ENCODE data around the gene HDAC11.
A peak's percentile ranks its signal among the peaks of the same experiment; 100 is the strongest.

HDAC11 gene

GRCh38 chr3:13491206-13491974 lies 11.3 kb downstream of the HDAC11 start:
- ChIA-PET CTCF (interaction anchor here (0.7 to 4.2 kb wide), 8 partner anchors 8 to 167 kb away, joined by 3 to 97 read pairs (median 4); no protein-coding TSS in a partner anchor), POLR2A (no interaction called here)
- DNase-seq (ENCODE audit: low read depth, low spot score): no peak
- TF ChIP-seq, protein P1, sequence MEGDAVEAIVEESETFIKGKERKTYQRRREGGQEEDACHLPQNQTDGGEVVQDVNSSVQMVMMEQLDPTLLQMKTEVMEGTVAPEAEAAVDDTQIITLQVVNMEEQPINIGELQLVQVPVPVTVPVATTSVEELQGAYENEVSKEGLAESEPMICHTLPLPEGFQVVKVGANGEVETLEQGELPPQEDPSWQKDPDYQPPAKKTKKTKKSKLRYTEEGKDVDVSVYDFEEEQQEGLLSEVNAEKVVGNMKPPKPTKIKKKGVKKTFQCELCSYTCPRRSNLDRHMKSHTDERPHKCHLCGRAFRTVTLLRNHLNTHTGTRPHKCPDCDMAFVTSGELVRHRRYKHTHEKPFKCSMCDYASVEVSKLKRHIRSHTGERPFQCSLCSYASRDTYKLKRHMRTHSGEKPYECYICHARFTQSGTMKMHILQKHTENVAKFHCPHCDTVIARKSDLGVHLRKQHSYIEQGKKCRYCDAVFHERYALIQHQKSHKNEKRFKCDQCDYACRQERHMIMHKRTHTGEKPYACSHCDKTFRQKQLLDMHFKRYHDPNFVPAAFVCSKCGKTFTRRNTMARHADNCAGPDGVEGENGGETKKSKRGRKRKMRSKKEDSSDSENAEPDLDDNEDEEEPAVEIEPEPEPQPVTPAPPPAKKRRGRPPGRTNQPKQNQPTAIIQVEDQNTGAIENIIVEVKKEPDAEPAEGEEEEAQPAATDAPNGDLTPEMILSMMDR (IDR thresholded peaks at IDR 0.05; ENCODE audit: insufficient read depth, low read length, missing control alignments): no peak
- H3K4me3 ChIP-seq (ENCODE audit: low read depth, low read length): no peak overlapping the region

DNA sequence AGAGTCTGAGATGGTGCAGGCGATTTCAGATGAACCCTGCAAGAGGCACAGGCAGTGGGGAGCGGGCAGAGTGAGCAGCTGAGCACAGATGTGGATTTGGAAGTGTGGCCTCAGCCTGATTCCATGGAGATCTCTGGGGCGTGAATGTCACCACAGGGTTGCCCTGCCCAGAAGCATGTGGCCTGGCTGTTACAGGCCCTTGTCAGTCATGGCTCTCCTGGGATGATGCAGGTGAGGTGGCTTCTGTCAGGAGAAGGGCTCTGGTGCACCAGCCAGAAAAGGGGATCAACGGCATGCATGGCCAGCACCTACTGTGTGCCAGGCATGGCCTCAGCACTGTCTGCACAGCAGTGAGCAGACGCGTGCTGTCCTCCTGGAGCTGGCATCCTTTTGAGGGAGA lies 11.9 kb downstream of the HDAC11 start:
- CTCF ChIA-PET: interaction anchor here (1.1 to 4.2 kb wide), 4 partner anchors 9 to 164 kb away, joined by 4 to 97 read pairs (median 14); no protein-coding TSS in a partner anchor
- TF ChIP-seq, protein P1 (IDR thresholded peaks at IDR 0.05; ENCODE audit: insufficient read depth, low read length, missing control alignments): no peak
- POLR2A ChIA-PET: no interaction called here
- no peak for DNase-seq (ENCODE audit: low read depth, low spot score)
- H3K4me3 ChIP-seq (ENCODE audit: low read depth, low read length): no peak overlapping the region

- POLR2A ChIA-PET: no interaction called here
- no peak for DNase-seq (ENCODE audit: low read depth, low spot score)
- TF ChIP-seq, protein P1 (IDR thresholded peaks at IDR 0.05; ENCODE audit: insufficient read depth, low read length, missing control alignments): no peak
- no peak overlapping the region for H3K4me3 ChIP-seq (ENCODE audit: low read depth, low read length)
- CTCF ChIA-PET: interaction anchor here (4.1 to 4.2 kb wide), 2 partner anchors 157 to 163 kb away, joined by 23 to 97 read pairs; no protein-coding TSS in a partner anchor
Observed at GRCh38 chr3:13492976-13493866, 13.1 kb downstream of the HDAC11 start.

- no peak overlapping the region for H3K4me3 ChIP-seq (ENCODE audit: low read depth, low read length)
- ChIA-PET POLR2A (interaction anchor here (1.2 kb wide), 1 partner anchor 154 kb away, joined by 3 read pairs; no protein-coding TSS in a partner anchor), CTCF (interaction anchor here (0.7 to 24.2 kb wide), 9 partner anchors 11 to 402 kb away, joined by 3 to 1252 read pairs (median 5); partner anchors contain the start of gene HDAC11)
- no peak for DNase-seq (ENCODE audit: low read depth, low spot score)
- TF ChIP-seq, protein P1 (IDR thresholded peaks at IDR 0.05; ENCODE audit: insufficient read depth, low read length, missing control alignments): no peak
Observed at GRCh38 chr3:13493867-13494441, 13.8 kb downstream of the HDAC11 start.

- ChIA-PET POLR2A (interaction anchor here (1.2 kb wide), 1 partner anchor 153 kb away, joined by 3 read pairs; no protein-coding TSS in a partner anchor), CTCF (interaction anchor here (0.7 to 24.2 kb wide), 15 partner anchors 10 to 1426 kb away, joined by 3 to 1252 read pairs (median 5); partner anchors contain the start of gene HDAC11)
- no peak for DNase-seq (ENCODE audit: low read depth, low spot score)
- TF ChIP-seq, protein P1 (IDR thresholded peaks at IDR 0.05; ENCODE audit: insufficient read depth, low read length, missing control alignments): peak; percentile 73
- no peak overlapping the region for H3K4me3 ChIP-seq (ENCODE audit: low read depth, low read length)
Observed at GRCh38 chr3:13494463-13495350, 14.6 kb downstream of the HDAC11 start.
